HG03103 (cell line): ENCODE results near the gene CCNH.

Source experiments
- ATAC-seq: cut with Tn5 transposase; IDR thresholded peaks from one replicate; pipeline ENCODE4 v1.9.1; 2021; ENCODE audit warnings: low read depth; ENCODE audit not compliant: unreplicated experiment

The CCNH gene

DNA sequence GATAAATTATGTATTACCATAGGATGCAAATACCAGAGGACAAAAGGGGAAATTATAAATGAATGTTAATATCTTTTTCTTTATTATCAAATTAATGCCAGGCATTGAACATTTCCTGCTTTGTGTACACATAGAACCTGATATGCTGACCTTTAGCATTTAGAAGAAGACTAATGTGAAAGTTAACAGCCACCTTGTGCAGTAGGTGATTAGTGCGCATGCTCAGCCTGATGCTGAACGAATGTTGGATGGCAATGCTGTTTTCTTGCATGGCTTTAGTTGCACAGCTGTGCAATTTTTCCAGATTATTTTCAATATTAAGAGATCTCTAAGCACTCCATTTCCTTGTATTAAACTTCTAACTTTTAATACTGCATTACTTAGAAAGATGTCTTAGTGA lies 45.5 kb downstream of the CCNH start:
- ATAC-seq = no peak

GRCh38 chr5:87361536-87362213 lies 51.1 kb downstream of the CCNH start:
- no peak for ATAC-seq

DNA sequence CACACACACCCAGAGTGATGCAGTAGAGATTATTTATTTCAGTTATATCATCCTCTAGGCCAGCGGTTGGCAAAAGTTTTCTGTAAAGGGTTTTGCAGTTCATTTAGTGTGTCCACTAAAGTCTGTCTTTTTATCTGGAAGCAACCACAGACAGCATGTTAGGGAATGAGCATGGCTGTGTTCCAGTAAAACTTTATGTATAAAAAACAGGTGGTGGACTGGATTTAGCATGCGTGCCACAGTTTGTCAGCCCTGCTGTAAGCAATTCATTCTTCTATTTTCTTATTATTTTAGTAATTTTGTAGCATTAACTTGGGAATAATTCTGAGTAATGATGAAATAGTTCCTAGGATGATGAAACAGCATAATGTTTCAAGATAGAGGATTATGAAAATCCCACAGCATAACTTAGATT lies 51.7 kb downstream of the CCNH start:
- no peak for ATAC-seq

GRCh38 chr5:87360132-87360531 lies 52.6 kb downstream of the CCNH start:
- ATAC-seq = no peak

- ATAC-seq = no peak
These were observed 53.6 kb downstream of the CCNH start for GRCh38 chr5:87359106-87359505.

- ATAC-seq = peak; percentile 50
These were observed 58.2 kb downstream of the CCNH start for GRCh38 chr5:87354496-87354895.

DNA sequence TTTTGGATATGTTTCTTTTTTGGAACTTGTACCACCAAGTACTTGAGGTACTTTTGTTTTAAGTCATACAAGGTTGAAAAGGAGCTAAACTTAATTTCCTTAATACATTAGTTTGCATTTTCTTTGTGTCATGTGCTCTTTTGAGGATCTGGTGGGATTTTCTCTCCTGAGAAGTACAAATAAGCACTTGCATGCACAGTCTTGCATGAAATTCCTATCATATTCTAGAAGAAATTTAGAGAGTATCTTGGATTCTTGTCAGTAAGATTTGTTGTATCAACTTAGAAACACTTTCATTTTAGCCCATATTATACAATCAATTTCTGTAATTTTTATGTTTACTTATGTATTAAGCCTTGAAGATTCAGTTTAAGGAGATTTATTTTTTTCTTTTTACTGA lies 64.9 kb downstream of the CCNH start:
- no peak for ATAC-seq

DNA sequence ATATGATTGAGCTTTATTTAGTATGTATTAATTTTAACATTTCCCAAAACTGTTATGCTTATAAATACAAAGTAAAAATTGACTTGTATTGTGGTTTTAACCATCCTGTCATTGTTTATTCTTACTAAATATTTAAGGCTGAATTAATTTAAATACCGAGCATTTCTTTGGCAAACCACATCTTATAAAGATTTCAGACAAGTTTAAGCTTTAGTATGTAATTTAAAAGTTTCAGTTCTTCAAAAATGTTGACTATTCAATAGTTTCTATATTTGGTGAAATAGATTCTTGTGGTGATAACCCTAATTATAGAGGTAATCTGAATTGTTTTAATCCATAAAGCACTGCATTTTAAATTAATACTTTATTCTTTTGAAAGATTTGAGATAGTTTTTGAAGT lies 65.5 kb downstream of the CCNH start:
- no peak for ATAC-seq
